ENCODE data around the gene FBXO9.

FBXO9 gene

DNA sequence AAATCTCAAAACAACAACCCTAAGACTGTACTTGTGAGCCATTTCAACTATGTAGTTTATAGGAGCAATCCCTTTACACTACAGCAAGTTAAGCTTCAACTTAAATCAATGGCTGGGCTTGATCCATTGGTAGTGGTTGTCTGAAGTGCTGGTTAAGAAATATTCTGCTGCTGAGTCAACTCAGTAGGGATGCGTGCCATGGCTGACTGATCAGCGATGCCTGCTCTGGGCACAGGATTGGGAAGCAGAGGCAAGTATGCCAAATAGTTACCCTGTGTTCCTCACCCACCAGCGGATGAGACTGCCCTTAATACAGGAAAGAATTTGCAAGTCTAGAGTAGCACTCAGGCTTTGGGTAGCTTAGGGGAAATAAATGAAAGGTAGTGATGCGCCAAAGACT, 41.9 kb downstream of the FBXO9 start:
- H3K79me2 ChIP-seq (ENCODE audit: low read length) = no peaks in the 10 kb centered on the region
- TF ChIP-seq, protein P1, sequence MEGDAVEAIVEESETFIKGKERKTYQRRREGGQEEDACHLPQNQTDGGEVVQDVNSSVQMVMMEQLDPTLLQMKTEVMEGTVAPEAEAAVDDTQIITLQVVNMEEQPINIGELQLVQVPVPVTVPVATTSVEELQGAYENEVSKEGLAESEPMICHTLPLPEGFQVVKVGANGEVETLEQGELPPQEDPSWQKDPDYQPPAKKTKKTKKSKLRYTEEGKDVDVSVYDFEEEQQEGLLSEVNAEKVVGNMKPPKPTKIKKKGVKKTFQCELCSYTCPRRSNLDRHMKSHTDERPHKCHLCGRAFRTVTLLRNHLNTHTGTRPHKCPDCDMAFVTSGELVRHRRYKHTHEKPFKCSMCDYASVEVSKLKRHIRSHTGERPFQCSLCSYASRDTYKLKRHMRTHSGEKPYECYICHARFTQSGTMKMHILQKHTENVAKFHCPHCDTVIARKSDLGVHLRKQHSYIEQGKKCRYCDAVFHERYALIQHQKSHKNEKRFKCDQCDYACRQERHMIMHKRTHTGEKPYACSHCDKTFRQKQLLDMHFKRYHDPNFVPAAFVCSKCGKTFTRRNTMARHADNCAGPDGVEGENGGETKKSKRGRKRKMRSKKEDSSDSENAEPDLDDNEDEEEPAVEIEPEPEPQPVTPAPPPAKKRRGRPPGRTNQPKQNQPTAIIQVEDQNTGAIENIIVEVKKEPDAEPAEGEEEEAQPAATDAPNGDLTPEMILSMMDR (IDR thresholded peaks at IDR 0.05; ENCODE audit: low read depth, low read length) = no peak
- no peak overlapping the region for H3K4me2 ChIP-seq (ENCODE audit: low read length)
- no peaks in the 10 kb centered on the region for H3K36me3 ChIP-seq (replicated peaks; ENCODE audit: low read depth, low read length)
- no peak overlapping the region for H3K27ac ChIP-seq (ENCODE audit: low read length)
- H2AFZ ChIP-seq (ENCODE audit: low read depth, low read length) = no peak overlapping the region
- H3K9me3 ChIP-seq (ENCODE audit: insufficient read depth, low read length) = no peaks in the 10 kb centered on the region
- no peaks in the 10 kb centered on the region for H4K20me1 ChIP-seq (ENCODE audit: insufficient read depth, low read length)
- no peaks in the 10 kb centered on the region for H3K4me1 ChIP-seq (ENCODE audit: low read length)
- H3K27me3 ChIP-seq (ENCODE audit: low read depth, low read length) = no peaks in the 10 kb centered on the region
- H3K4me3 ChIP-seq (ENCODE audit: low read length) = no peak overlapping the region
- no peak overlapping the region for H3K9ac ChIP-seq (ENCODE audit: low read length)

DNA sequence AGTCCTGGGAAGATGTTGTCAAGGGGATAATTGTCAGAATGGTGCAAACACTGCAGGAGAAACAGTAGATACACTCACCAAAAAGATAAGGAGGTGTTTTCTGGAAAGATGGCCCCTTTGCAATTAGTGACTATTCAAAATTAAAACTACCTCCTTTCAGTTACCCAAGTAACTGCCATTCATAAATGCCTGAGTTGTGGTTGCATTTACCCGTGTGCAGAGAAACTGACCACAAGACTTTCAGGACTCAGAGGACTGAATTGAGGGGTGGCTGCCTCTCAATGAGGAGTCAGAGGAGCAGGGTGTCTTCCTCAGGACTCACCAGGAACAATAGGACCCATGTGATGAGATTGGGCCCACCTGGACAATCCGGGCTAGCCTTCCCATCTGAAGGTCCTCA, 44.4 kb downstream of the FBXO9 start:
- H3K4me3 ChIP-seq (ENCODE audit: low read length) = no peak overlapping the region
- H3K4me2 ChIP-seq (ENCODE audit: low read length) = no peak overlapping the region
- no peaks in the 10 kb centered on the region for H3K4me1 ChIP-seq (ENCODE audit: low read length)
- no peak overlapping the region for H3K27ac ChIP-seq (ENCODE audit: low read length)
- H2AFZ ChIP-seq (ENCODE audit: low read depth, low read length) = no peak overlapping the region
- H3K36me3 ChIP-seq (replicated peaks; ENCODE audit: low read depth, low read length) = no peaks in the 10 kb centered on the region
- no peaks in the 10 kb centered on the region for H3K27me3 ChIP-seq (ENCODE audit: low read depth, low read length)
- TF ChIP-seq EZH2phosphoT487 (IDR thresholded peaks at IDR 0.05; ENCODE audit: low read depth) = no peak
- TF ChIP-seq, protein P1 (IDR thresholded peaks at IDR 0.05; ENCODE audit: low read depth, low read length) = no peak
- no peaks in the 10 kb centered on the region for H3K9me3 ChIP-seq (ENCODE audit: insufficient read depth, low read length)
- H3K79me2 ChIP-seq (ENCODE audit: low read length) = no peaks in the 10 kb centered on the region
- no peaks in the 10 kb centered on the region for H4K20me1 ChIP-seq (ENCODE audit: insufficient read depth, low read length)
- H3K9ac ChIP-seq (ENCODE audit: low read length) = no peak overlapping the region

DNA sequence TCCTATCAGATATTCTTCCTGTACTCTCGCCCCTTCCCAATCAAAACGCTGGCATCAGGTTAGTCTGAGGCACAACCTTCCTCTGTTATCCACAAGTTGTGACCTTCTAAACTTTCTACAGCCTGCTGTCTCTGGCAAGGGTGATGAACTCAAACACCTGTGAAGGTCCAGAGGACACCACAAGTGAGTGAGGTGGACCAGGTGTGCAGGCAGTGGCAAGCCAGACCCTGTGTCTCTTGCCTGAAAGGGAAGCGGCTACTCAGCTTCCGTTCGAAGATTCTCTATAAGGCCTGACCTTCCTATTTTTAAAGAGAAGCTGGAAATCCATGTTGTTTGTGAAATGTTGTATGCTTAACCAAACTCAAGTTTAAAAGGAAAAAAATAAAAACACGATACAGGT, 46.7 kb downstream of the FBXO9 start:
- H3K27me3 ChIP-seq (ENCODE audit: low read depth, low read length) = no peaks in the 10 kb centered on the region
- H3K4me1 ChIP-seq (ENCODE audit: low read length) = no peaks in the 10 kb centered on the region
- no peak overlapping the region for H2AFZ ChIP-seq (ENCODE audit: low read depth, low read length)
- no peak overlapping the region for H3K27ac ChIP-seq (ENCODE audit: low read length)
- no peaks in the 10 kb centered on the region for H3K36me3 ChIP-seq (replicated peaks; ENCODE audit: low read depth, low read length)
- TF ChIP-seq EZH2phosphoT487 (IDR thresholded peaks at IDR 0.05; ENCODE audit: low read depth) = no peak
- no peaks in the 10 kb centered on the region for H3K9me3 ChIP-seq (ENCODE audit: insufficient read depth, low read length)
- H3K9ac ChIP-seq (ENCODE audit: low read length) = no peak overlapping the region
- no peaks in the 10 kb centered on the region for H3K79me2 ChIP-seq (ENCODE audit: low read length)
- no peak overlapping the region for H3K4me3 ChIP-seq (ENCODE audit: low read length)
- no peak overlapping the region for H3K4me2 ChIP-seq (ENCODE audit: low read length)
- H4K20me1 ChIP-seq (ENCODE audit: insufficient read depth, low read length) = no peaks in the 10 kb centered on the region

DNA sequence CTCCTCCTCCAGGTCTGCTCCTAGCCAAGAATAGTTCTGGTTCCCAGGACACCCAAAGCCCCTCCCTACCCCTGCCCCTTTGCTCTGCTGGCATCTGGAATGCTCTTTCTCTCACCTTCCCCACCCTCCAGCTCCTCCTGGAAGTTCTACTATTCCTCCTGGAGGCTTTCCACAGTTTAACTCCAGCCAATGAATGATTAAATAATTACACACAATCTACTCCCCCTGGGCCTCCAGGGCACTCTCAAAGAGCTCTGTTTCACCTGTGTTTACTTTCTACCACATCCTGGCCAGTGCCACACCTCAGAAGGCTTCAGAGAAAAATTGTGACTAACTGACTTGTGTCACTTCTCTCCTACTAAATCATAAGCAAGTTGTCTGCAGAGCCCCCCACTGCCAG, 47.2 kb downstream of the FBXO9 start:
- Histone ChIP-seq H3K9ac (ENCODE audit: low read length) (no peak overlapping the region), H3K36me3 (replicated peaks; ENCODE audit: low read depth, low read length) (no peaks in the 10 kb centered on the region), H3K4me2 (ENCODE audit: low read length) (no peak overlapping the region), H2AFZ (ENCODE audit: low read depth, low read length) (no peak overlapping the region), H3K9me3 (ENCODE audit: insufficient read depth, low read length) (no peaks in the 10 kb centered on the region), H3K79me2 (ENCODE audit: low read length) (no peaks in the 10 kb centered on the region), H3K4me1 (ENCODE audit: low read length) (no peaks in the 10 kb centered on the region), H3K4me3 (ENCODE audit: low read length) (no peak overlapping the region), H4K20me1 (ENCODE audit: insufficient read depth, low read length) (no peaks in the 10 kb centered on the region), H3K27ac (ENCODE audit: low read length) (no peak overlapping the region), H3K27me3 (ENCODE audit: low read depth, low read length) (no peaks in the 10 kb centered on the region)
- TF ChIP-seq EZH2phosphoT487 (IDR thresholded peaks at IDR 0.05; ENCODE audit: low read depth) = no peak
- TF ChIP-seq, protein P1 (IDR thresholded peaks at IDR 0.05; ENCODE audit: low read depth, low read length) = no peak

DNA sequence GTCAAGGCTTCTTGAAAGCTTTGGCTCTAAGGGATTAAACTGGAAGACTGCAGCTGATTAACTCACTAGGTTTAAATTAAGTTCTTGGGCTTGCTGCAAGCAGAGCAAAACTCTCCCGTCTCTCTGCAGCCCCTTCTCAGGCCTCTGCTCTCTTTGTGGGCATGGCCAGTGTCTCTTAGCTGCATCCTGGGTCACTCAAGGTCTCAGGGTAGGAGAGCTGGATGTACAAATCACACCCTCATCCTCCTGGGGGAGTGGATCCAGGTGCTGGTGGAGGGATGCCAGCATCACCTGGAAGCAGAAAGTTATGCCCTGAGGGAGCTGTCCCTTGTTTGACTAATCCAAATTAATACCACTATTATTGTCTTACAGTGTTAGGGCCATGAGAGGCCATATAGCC, 47.7 kb downstream of the FBXO9 start:
- Histone ChIP-seq H3K27ac (ENCODE audit: low read length) (no peak overlapping the region), H3K27me3 (ENCODE audit: low read depth, low read length) (no peaks in the 10 kb centered on the region), H3K9me3 (ENCODE audit: insufficient read depth, low read length) (no peaks in the 10 kb centered on the region), H3K4me3 (ENCODE audit: low read length) (no peak overlapping the region), H3K36me3 (replicated peaks; ENCODE audit: low read depth, low read length) (no peaks in the 10 kb centered on the region), H4K20me1 (ENCODE audit: insufficient read depth, low read length) (no peaks in the 10 kb centered on the region), H3K9ac (ENCODE audit: low read length) (no peak overlapping the region), H3K4me2 (ENCODE audit: low read length) (no peak overlapping the region), H2AFZ (ENCODE audit: low read depth, low read length) (no peak overlapping the region), H3K79me2 (ENCODE audit: low read length) (no peaks in the 10 kb centered on the region), H3K4me1 (ENCODE audit: low read length) (no peaks in the 10 kb centered on the region)
- TF ChIP-seq, protein P1 (IDR thresholded peaks at IDR 0.05; ENCODE audit: low read depth, low read length) = no peak
- TF ChIP-seq EZH2phosphoT487 (IDR thresholded peaks at IDR 0.05; ENCODE audit: low read depth) = no peak
